Mesothelial cell of epicardium (in vitro differentiated cells): ENCODE results near the gene FYCO1. TPM values are rescaled to one million over a fixed set of nuclear protein-coding genes. Genes with fewer than 3 reads are reported as not detected.

Source experiments
- DNase-seq, 2 experiments: peaks; one replicate each; pipeline ENCODE4 v3.0.0; 2021; ENCODE audit warnings: low spot score in 2 of 2; ENCODE audit not compliant: unreplicated experiment in 2 of 2
- H3K27ac Mint-ChIP-seq: 2 replicates; pipeline ENCODE4 v1.8.0; 2021; ENCODE audit warnings: mixed read lengths
- H3K27me3 Mint-ChIP-seq: 2 replicates; pipeline ENCODE4 v1.8.0; 2021; ENCODE audit warnings: low read depth, mixed read lengths
- H3K36me3 Mint-ChIP-seq: 2 replicates; pipeline ENCODE4 v1.8.0; 2021; ENCODE audit warnings: mixed read lengths
- H3K4me1 Mint-ChIP-seq: 2 replicates; pipeline ENCODE4 v1.8.0; 2021; ENCODE audit warnings: mixed read lengths
- H3K4me3 Mint-ChIP-seq: 2 replicates; pipeline ENCODE4 v1.8.0; 2021; ENCODE audit warnings: mild to moderate bottlenecking, moderate library complexity, mixed read lengths
- H3K9me3 Mint-ChIP-seq: 2 replicates; pipeline ENCODE4 v1.8.0; 2021; ENCODE audit warnings: mixed read lengths
- total RNA-seq: library from RNA; stranded (reverse); gene quantifications from 3 replicates; pipeline ENCODE4 v1.2.1, GENCODE V29; 2021
- TF ChIP-seq, protein P1 (sequence below): fragments of 200-600 bp; sonication (generic); IDR thresholded peaks from one replicate; pipeline ENCODE4 v1.5.0; 2021; ENCODE audit warnings: antibody characterized with exemption; ENCODE audit not compliant: unreplicated experiment

Gene FYCO1
- total RNA-seq, 1 donor from 2014 or later = 23.1 TPM

DNA sequence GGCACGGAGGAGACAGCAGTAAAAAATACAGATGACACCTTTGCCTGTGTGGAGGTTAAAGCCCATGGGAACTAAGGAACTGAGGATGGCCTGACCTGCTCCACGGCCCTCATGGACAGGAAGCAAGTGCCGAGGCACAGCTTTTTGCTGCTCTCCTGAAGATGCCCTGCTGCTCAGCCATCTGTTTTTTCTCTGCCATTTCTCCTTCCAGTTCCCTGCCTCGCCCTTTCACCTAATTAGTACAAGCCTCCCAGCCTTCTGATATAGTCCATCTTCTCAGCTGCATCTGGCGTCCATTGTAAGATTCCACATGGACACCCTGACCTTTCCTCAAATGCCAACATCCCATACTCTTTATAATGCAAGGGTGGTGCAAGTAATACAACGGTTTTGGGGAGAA, 64.1 kb downstream of the FYCO1 start:
- H3K36me3 Mint-ChIP-seq = peaks cover 48% of the 10 kb centered on the region
- DNase-seq = no peak
- no peaks in the 10 kb centered on the region for H3K27me3 Mint-ChIP-seq
- H3K9me3 Mint-ChIP-seq = peaks cover 7% of the 10 kb centered on the region
- TF ChIP-seq, protein P1, sequence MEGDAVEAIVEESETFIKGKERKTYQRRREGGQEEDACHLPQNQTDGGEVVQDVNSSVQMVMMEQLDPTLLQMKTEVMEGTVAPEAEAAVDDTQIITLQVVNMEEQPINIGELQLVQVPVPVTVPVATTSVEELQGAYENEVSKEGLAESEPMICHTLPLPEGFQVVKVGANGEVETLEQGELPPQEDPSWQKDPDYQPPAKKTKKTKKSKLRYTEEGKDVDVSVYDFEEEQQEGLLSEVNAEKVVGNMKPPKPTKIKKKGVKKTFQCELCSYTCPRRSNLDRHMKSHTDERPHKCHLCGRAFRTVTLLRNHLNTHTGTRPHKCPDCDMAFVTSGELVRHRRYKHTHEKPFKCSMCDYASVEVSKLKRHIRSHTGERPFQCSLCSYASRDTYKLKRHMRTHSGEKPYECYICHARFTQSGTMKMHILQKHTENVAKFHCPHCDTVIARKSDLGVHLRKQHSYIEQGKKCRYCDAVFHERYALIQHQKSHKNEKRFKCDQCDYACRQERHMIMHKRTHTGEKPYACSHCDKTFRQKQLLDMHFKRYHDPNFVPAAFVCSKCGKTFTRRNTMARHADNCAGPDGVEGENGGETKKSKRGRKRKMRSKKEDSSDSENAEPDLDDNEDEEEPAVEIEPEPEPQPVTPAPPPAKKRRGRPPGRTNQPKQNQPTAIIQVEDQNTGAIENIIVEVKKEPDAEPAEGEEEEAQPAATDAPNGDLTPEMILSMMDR = no peak
- no peak overlapping the region for H3K27ac Mint-ChIP-seq
- no peak overlapping the region for H3K4me3 Mint-ChIP-seq
- no peaks in the 10 kb centered on the region for H3K4me1 Mint-ChIP-seq

DNA sequence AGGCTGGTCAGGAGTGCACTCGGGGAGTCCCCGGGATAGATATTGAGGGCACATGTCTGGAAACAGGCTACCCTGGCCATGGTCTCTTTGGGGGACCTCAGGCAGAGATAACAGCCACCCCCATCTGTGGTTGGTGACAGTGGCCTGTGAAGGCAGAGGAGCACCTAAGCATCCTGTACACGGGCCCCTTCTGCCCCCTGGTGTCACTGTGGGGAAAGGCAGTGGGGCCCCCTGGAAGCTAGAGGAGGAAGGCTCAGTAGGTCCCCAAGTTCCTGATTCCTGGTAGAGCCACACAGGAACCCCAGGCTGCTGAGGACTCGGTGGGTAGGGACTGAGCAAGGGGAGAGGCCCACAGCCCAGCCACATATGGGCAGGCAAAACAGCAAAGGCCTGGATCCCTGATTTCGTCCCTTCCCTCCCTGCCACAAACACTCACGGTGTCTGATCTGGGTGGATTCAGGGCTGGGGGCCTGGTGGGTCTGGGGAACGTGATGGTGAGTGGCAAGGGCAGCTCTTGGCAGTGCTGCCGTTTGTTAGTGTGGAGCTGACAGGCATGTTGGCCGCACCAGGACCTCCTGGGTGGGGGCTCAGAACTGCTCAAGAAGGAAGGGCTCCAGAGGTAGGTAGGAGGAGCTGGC, 66.5 kb downstream of the FYCO1 start:
- DNase-seq = peak in 1 of 2 experiments; percentile 55
- no peaks in the 10 kb centered on the region for H3K9me3 Mint-ChIP-seq
- H3K36me3 Mint-ChIP-seq = peaks cover 42% of the 10 kb centered on the region
- TF ChIP-seq, protein P1 = peak; percentile 57
- no peaks in the 10 kb centered on the region for H3K27me3 Mint-ChIP-seq
- H3K4me3 Mint-ChIP-seq = no peak overlapping the region
- H3K4me1 Mint-ChIP-seq = no peaks in the 10 kb centered on the region
- H3K27ac Mint-ChIP-seq = no peak overlapping the region

DNA sequence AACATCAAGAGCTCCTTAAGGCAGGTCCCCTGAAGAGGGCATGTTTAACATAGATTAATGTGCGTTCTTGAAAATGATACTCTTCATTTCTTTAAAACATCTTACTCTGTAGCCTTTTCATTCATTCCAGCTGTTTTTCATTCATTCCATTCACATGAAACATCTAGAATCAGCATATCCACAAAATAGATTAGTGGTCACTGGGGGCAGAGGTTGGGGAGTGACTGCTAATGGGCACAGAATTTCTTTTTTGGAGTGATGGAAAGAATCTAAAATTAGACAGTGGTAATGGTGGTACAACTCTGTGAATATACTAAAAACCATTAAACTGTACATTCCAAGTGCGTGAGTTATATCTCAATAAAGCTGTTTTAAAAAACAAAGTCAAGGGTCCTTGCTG, 67.7 kb downstream of the FYCO1 start:
- no peak overlapping the region for H3K4me3 Mint-ChIP-seq
- H3K36me3 Mint-ChIP-seq = peaks cover 46% of the 10 kb centered on the region

DNA sequence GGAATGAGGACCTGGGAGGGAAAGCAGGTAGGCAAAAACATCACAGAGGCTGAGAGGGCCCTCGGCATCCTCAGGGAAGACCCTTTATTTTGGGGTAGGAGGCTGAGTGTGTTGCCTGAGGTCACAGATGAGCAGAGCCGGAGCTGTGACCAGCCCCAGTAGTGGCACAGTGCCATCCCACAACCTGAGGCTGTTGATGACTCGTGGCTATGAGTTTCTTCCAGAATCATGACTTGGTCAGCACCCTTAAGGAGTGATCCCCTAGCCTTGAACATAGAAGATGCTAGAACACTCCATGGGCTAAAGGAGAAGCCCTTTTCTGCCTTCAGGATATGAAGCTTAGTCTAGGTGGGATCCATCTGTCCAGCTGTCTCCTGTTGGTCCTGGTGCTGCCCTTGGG, 71.9 kb downstream of the FYCO1 start:
- TF ChIP-seq, protein P1 = no peak

More for the DNA sequence above, 67.7 kb downstream of the FYCO1 start:
- Mint-ChIP-seq H3K27me3 (no peaks in the 10 kb centered on the region), H3K27ac (no peak overlapping the region), H3K9me3 (no peaks in the 10 kb centered on the region), H3K4me1 (no peaks in the 10 kb centered on the region)
- no peak for DNase-seq
- TF ChIP-seq, protein P1 = no peak

DNA sequence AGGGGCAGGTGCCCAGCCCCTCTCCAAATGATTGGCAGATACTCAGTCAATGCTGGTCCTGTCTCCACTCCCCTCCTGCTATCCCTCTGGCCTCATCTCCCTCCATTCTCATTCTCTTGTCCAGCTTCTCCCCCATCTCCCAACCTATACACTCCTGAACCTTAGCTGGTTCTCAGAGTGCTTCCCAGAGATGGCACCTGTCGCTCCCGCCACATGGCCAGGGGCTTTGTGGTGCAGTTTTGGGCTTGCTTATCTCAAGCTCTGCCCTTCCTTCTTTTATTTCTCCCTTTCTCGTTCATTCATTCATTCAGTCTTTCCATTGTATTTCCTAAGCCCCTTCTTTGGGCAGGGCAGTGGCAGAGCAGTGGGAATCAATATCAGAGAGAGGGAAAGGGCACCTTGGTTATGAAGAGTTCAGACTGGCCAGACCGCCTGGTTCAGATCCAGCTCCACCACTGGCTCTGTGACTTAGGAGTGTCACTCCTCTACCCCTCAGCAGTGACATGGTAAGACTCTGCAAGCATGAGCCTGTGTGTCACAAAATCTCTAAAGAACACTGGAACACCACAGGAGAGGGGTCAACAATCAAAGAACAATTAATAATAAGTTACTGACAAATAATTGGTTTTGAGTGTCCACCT, 72.6 kb downstream of the FYCO1 start:
- H3K27ac Mint-ChIP-seq = no peak overlapping the region
- H3K27me3 Mint-ChIP-seq = no peaks in the 10 kb centered on the region
- H3K4me1 Mint-ChIP-seq = no peaks in the 10 kb centered on the region
- no peaks in the 10 kb centered on the region for H3K9me3 Mint-ChIP-seq
- H3K4me3 Mint-ChIP-seq = no peak overlapping the region
- TF ChIP-seq, protein P1 = no peak
- peaks cover 39% of the 10 kb centered on the region for H3K36me3 Mint-ChIP-seq
- no peak for DNase-seq

More for the DNA sequence above, 71.9 kb downstream of the FYCO1 start:
- H3K4me1 Mint-ChIP-seq = no peaks in the 10 kb centered on the region
- no peak overlapping the region for H3K4me3 Mint-ChIP-seq
- no peak for DNase-seq
- no peaks in the 10 kb centered on the region for H3K27me3 Mint-ChIP-seq
- peaks cover 42% of the 10 kb centered on the region for H3K36me3 Mint-ChIP-seq
- no peak overlapping the region for H3K27ac Mint-ChIP-seq
- H3K9me3 Mint-ChIP-seq = no peaks in the 10 kb centered on the region

DNA sequence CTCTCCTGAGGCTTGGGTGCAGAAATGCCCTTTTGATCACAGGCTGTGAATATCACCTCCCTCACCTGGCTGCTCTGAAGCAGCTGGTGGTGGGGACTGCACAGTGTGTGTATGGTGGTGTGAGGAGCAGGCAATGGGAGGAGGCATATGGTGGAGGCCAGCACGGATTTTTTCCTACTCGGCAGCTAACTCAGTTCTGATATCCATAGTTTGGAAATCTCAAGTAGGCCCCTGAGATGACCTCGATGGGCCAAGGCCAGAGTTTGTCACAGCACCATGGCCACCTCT, 73.6 kb downstream of the FYCO1 start:
- Mint-ChIP-seq H3K9me3 (no peaks in the 10 kb centered on the region), H3K4me3 (no peak overlapping the region), H3K27ac (no peak overlapping the region), H3K27me3 (no peaks in the 10 kb centered on the region), H3K4me1 (no peaks in the 10 kb centered on the region), H3K36me3 (peaks cover 29% of the 10 kb centered on the region)
- no peak for DNase-seq
- TF ChIP-seq, protein P1 = no peak
